HEK293 (cell line): ENCODE results near the gene ATP5IF1.

ENCODE experiments used
- CTCF ChIA-PET: fragments of 350-600 bp; formaldehyde crosslinking; extraction: SDS; loops from one replicate; lab custom pipeline; 2021; ENCODE audit warnings: antibody characterized with exemption; lab: Yijun Ruan, JAX
- POLR2A ChIA-PET: fragments of 300-600 bp; formaldehyde crosslinking; extraction: SDS; loops from one replicate; lab custom pipeline; 2020; ENCODE audit warnings: antibody characterized with exemption, inconsistent platforms; lab: Yijun Ruan, JAX
- H3K27ac ChIP-seq: fragments of 200-500 bp; sonication (Bioruptor generic); 2 replicates; pipeline ENCODE4 v1.5.1; 2014; ENCODE audit warnings: low read depth, low read length, control low read depth, inconsistent platforms; ENCODE audit errors: extremely low read depth
- H3K36me3 ChIP-seq, 2 experiments: fragments of 200-500 bp in 1 of 2; sonication (Bioruptor generic) in 1 of 2; 1 replicate in 1 of 2; 2 replicates in 1 of 2; pipeline ENCODE4 v1.5.1; 2014 to 2017; ENCODE audit warnings: inconsistent platforms in 2 of 2, low read length in 2 of 2; ENCODE audit not compliant: control insufficient read depth in 2 of 2, insufficient read depth in 1 of 2
- H3K4me1 ChIP-seq: fragments of 200-500 bp; sonication (Bioruptor generic); 2 replicates; pipeline ENCODE4 v1.5.1; 2014; ENCODE audit warnings: mild to moderate bottlenecking, low read length, inconsistent platforms; ENCODE audit not compliant: control insufficient read depth, insufficient read depth
- H3K4me3 ChIP-seq: 2 replicates; pipeline ENCODE4 v1.5.1; 2011; ENCODE audit warnings: low read depth, mild to moderate bottlenecking, control low read depth, low read length, moderate library complexity
- H3K9me3 ChIP-seq: fragments of 200-500 bp; sonication (Bioruptor generic); 2 replicates; pipeline ENCODE4 v1.5.1; 2014; ENCODE audit warnings: low read depth, low read length, inconsistent platforms; ENCODE audit not compliant: control insufficient read depth, insufficient read depth
- BCL11B ChIP-seq: fragments of 450-650 bp; formaldehyde crosslinking; IDR thresholded peaks from 2 replicates; pipeline ENCODE4 v1.5.1; 2016; ENCODE audit warnings: low read depth, missing biosample characterization, missing genetic modification characterization
- GLIS1 ChIP-seq: fragments of 450-650 bp; formaldehyde crosslinking; IDR thresholded peaks from 2 replicates; pipeline ENCODE4 v1.5.1; 2016; ENCODE audit warnings: missing biosample characterization, missing genetic modification characterization
- GLIS2 ChIP-seq: fragments of 450-650 bp; formaldehyde crosslinking; IDR thresholded peaks from 2 replicates; pipeline ENCODE4 v1.5.1; 2016; ENCODE audit warnings: missing biosample characterization, missing genetic modification characterization
- PRDM1 ChIP-seq: fragments of 450-650 bp; formaldehyde crosslinking; IDR thresholded peaks from 2 replicates; pipeline ENCODE4; 2016; ENCODE audit warnings: missing biosample characterization, missing genetic modification characterization
- PRDM10 ChIP-seq: fragments of 450-650 bp; formaldehyde crosslinking; IDR thresholded peaks from 2 replicates; pipeline ENCODE4 v1.5.1; 2016; ENCODE audit warnings: missing biosample characterization, missing genetic modification characterization
- ZBTB44 ChIP-seq: fragments of 450-650 bp; IDR thresholded peaks from 2 replicates; pipeline ENCODE4 v1.5.1; 2018; ENCODE audit warnings: missing biosample characterization, mild to moderate bottlenecking, missing genetic modification characterization
- ZBTB7A ChIP-seq: fragments of 450-650 bp; formaldehyde crosslinking; IDR thresholded peaks from 2 replicates; pipeline ENCODE4 v1.5.1; 2016; ENCODE audit warnings: low read depth, missing biosample characterization, missing genetic modification characterization
- ZEB2 ChIP-seq: fragments of 450-650 bp; formaldehyde crosslinking; IDR thresholded peaks from 2 replicates; pipeline ENCODE4 v1.5.1; 2016; ENCODE audit warnings: missing biosample characterization, missing genetic modification characterization
- ZNF311 ChIP-seq: fragments of 450-650 bp; formaldehyde crosslinking; IDR thresholded peaks from 2 replicates; pipeline ENCODE4 v1.5.1; 2017; ENCODE audit warnings: missing biosample characterization, missing genetic modification characterization, borderline replicate concordance
- ZNF48 ChIP-seq: fragments of 450-650 bp; formaldehyde crosslinking; IDR thresholded peaks from 2 replicates; pipeline ENCODE4 v1.5.1; 2016; ENCODE audit warnings: missing biosample characterization, missing genetic modification characterization
- ZNF501 ChIP-seq: fragments of 450-650 bp; formaldehyde crosslinking; IDR thresholded peaks from 2 replicates; pipeline ENCODE4 v1.5.1; 2016; ENCODE audit warnings: missing biosample characterization, missing genetic modification characterization
- ZNF626 ChIP-seq: fragments of 450-650 bp; sonication (Bioruptor Pico); formaldehyde crosslinking; IDR thresholded peaks from 2 replicates; pipeline ENCODE4 v1.5.1; 2018; ENCODE audit warnings: missing biosample characterization, missing genetic modification characterization, inconsistent platforms

ATP5IF1 gene

DNA sequence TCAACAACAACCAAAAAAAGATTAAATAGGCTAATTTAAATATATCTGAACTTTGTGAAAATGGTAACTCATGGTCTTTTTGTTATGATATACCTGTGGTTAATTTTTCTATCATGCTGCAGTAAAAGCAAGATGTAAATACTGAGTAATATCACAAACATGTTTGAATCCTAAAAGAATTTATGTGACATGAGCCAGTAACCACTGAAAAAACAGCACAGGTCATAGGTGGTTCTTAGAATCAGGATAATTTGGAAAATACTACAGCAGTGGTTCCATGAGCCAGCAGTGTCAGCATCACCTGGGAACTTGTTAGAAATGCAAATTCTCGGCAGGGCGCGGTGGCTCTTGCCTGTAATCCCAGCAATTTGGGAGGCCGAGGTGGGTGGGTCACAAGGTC, 4.1 kb downstream of the ATP5IF1 start (continued):
- TF ChIP-seq ZNF48 (tag by site-specific recombination), result no peak
- no peak for TF ChIP-seq GLIS1 (tag by site-specific recombination)
- TF ChIP-seq ZBTB7A (tag by site-specific recombination), result no peak
- TF ChIP-seq ZNF626, result no peak

DNA sequence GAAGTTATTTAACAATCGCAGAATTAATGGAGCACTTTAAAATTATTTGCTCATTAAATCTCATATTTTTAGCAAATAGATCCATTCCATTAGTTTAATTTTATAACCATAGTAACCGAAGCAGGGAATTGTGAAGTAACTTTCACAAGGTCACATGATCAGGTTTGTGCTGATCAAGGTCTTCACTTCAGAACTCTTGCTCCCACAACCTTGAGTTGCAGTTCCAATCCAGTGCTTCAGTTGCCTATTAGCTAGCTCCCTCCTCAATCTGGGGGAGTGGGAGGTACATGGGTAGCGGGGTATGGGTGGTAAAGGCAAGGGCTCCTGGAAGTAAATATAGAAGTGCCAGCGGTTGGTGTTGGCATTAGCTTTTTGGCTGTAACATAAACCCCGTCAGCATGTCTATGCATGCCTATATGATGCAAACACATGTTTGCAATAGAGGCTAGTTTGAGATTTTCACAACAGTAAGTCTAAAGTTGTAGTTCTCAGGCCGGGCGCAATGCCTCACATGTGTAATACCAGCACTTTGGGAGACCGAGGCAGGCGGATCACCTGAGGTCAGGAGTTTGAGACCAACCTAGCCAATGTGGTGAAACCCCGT, 5.8 kb downstream of the ATP5IF1 start:
- Histone ChIP-seq H3K36me3 (peaks cover 0 to 38% of the 10 kb centered on the region in 2 experiments; a peak in 1 of 3 replicates), H3K27ac (no peak overlapping the region), H3K4me3 (no peak overlapping the region), H3K9me3 (no peaks in the 10 kb centered on the region), H3K4me1 (peaks cover 7% of the 10 kb centered on the region; the same call in 1 of the 2 replicates)
- TF ChIP-seq ZBTB44 (tag by site-specific recombination), result 0 out of 2 replicates have a peak, but pooled peaks have one; percentile 42
- TF ChIP-seq BCL11B, result no peak
- TF ChIP-seq ZNF311 (tag by site-specific recombination), result no peak
- TF ChIP-seq ZNF501 (tag by site-specific recombination), result no peak
- peak; percentile 28; the same call in 1 of the 2 replicates for TF ChIP-seq ZEB2
- ChIA-PET POLR2A (interaction anchor here (0.6 to 0.8 kb wide), 2 partner anchors 155 to 366 kb away, joined by 3 to 6 read pairs; no protein-coding TSS in a partner anchor), CTCF (no interaction called here)

GRCh38 chr1:28243685-28244311, 7.9 kb downstream of the ATP5IF1 start:
- Histone ChIP-seq H3K9me3 (no peaks in the 10 kb centered on the region), H3K27ac (no peak overlapping the region), H3K4me1 (peaks cover 9% of the 10 kb centered on the region; the same call in 1 of the 2 replicates), H3K4me3 (no peak overlapping the region), H3K36me3 (peaks cover 0 to 24% of the 10 kb centered on the region in 2 experiments; a peak in 1 of 3 replicates)
- peak; percentile 94 for TF ChIP-seq PRDM10 (tag by site-specific recombination)
- TF ChIP-seq PRDM1 (tag by site-specific recombination), result peak; percentile 88
- no peak for TF ChIP-seq GLIS2 (tag by site-specific recombination)
- POLR2A ChIA-PET, result interaction anchor here (0.6 to 3.7 kb wide), 2 partner anchors 8 to 337 kb away, joined by 5 to 19 read pairs; partner anchors contain the start of gene ATP5IF1
- CTCF ChIA-PET, result no interaction called here
